Gastroesophageal sphincter (tissue), 3 donors: ENCODE data around the gene PDLIM3.

Source experiments
- EP300 ChIP-seq: sonication (generic); formaldehyde crosslinking; IDR thresholded peaks from one replicate; pipeline ENCODE4 v1.6.1; 2017; ENCODE audit warnings: antibody characterized with exemption, mild to moderate bottlenecking
- POLR2A ChIP-seq, 2 donors: fragments of 450-650 bp; IDR thresholded peaks; one replicate each; pipeline ENCODE4 v1.6.1; 2017; ENCODE audit warnings: antibody characterized with exemption in 2 of 2, mild to moderate bottlenecking in 2 of 2, moderate library complexity in 1 of 2
- POLR2AphosphoS5 ChIP-seq: sonication (generic); formaldehyde crosslinking; IDR thresholded peaks from one replicate; pipeline ENCODE4 v1.6.1; 2017; ENCODE audit warnings: antibody characterized with exemption
- TF ChIP-seq, protein P1 (sequence below), 4 experiments: fragments of 200-600 bp in 2 of 4; fragments of 450-650 bp in 2 of 4; sonication (generic) in 1 of 4; IDR thresholded peaks; one replicate each; pipeline ENCODE4 v1.5.1; 2017 to 2019; ENCODE audit warnings: antibody characterized with exemption in 4 of 4, mild to moderate bottlenecking in 2 of 4, moderate library complexity in 2 of 4

DNA sequence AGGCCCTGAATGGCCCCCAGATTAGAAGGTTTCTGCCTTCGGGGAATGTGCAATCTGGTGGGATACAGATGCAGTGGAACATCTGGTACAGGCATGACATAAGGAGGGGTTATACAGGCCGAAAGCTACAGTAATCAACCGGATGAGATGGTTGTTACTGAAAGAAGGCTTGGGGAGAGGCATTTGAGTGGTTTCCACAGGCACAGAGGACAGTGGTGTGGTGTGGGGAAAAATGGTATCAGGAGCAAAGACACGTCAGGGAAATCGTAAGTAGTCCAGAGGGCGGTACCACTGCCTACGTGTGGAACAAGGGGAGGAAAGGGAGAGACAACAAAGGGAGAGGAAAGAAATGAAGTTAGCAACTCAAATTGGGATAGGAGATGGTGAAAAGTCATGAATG, 3.0 kb downstream of the PDLIM3 start:
- TF ChIP-seq, protein P1, sequence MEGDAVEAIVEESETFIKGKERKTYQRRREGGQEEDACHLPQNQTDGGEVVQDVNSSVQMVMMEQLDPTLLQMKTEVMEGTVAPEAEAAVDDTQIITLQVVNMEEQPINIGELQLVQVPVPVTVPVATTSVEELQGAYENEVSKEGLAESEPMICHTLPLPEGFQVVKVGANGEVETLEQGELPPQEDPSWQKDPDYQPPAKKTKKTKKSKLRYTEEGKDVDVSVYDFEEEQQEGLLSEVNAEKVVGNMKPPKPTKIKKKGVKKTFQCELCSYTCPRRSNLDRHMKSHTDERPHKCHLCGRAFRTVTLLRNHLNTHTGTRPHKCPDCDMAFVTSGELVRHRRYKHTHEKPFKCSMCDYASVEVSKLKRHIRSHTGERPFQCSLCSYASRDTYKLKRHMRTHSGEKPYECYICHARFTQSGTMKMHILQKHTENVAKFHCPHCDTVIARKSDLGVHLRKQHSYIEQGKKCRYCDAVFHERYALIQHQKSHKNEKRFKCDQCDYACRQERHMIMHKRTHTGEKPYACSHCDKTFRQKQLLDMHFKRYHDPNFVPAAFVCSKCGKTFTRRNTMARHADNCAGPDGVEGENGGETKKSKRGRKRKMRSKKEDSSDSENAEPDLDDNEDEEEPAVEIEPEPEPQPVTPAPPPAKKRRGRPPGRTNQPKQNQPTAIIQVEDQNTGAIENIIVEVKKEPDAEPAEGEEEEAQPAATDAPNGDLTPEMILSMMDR (IDR thresholded peaks at IDR 0.05), result no peak
- TF ChIP-seq POLR2A (IDR thresholded peaks at IDR 0.05) (peak in 1 of 2 donors; percentile 49), POLR2AphosphoS5 (peak; percentile 73), EP300 (no peak)
